NCI-H748 (cell line): ENCODE measurements around the gene B3GAT1.
A peak's percentile ranks its signal among the peaks of the same experiment; 100 is the strongest.

Experiments
- DNase-seq: peaks from one replicate; lab custom pipeline; 2025; ENCODE audit not compliant: unreplicated experiment; lab: John Stamatoyannopoulos, UW

Gene B3GAT1

DNA sequence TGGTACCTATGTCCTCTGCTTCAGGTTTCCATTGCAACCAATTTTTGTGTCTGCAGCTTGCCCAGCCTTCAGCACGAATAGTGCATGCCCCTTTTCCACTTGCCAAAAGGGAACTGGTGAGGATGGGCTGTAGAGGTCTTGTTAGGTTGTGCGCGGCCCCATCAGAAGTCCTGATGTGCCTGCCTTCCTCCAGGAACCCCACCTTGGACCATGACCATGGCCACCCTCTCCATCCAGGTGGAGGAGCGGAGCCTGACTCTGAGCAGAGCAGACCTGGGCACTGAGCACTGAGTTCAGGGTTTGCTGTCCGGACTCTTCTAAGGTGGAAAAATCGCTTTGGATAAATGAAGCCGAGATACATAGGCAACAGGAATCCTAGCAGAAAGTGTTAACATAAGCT, 73.4 kb downstream of the B3GAT1 start:
- DNase-seq: no peak

GRCh38 chr11:134338068-134338467, 74.0 kb downstream of the B3GAT1 start:
- no peak for DNase-seq

GRCh38 chr11:134337051-134337450, 75.0 kb downstream of the B3GAT1 start:
- no peak for DNase-seq

- no peak for DNase-seq
Measured at GRCh38 chr11:134334796-134335571, 77.1 kb downstream of the B3GAT1 start.

GRCh38 chr11:134333946-134334345, 78.1 kb downstream of the B3GAT1 start:
- no peak for DNase-seq

DNA sequence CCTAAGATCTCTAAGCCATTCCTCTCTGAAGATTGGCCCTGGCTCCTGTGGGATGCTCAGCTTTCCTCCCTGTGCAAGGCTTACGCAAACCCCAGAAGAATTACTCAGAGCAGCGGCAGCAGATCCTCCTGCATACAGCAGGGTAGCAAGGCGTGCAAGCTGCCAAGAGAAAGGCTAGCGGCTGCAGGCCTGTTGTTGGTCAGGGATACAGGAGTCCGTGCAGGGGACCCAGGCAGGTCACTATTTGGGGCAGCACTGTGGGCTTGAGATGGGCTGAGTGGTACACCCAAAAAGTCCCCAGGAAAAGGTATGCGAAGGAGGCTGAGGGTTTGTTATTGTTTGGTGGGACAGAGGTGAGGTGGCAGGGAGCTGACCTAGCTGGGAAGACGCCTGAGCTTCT, 78.7 kb downstream of the B3GAT1 start:
- DNase-seq: no peak

- no peak for DNase-seq
Measured at GRCh38 chr11:134332782-134333181, 79.3 kb downstream of the B3GAT1 start.

DNA sequence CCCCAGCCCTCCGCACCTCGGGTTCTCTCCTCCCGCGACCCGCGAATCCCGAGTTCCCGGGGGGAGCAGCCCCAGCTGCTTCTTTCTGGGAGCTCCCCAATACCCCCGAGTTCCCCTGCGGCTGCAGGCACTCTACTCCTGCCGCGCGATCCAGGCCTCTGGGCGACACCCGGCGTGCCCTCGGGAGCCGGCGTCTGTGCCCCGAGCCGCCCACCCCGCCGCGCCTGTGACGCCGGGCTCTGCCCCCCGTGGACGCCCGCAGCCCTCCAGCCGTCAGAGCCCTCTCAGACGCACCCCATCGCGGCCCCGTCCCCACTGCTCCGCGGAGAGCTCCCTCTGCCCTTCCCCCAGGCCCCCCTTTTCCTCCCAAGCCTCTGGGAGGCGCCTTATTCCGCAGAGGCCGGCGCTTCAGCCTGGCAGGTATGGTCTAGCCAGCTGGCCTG, 79.8 kb downstream of the B3GAT1 start:
- peak; percentile 50 for DNase-seq

- DNase-seq: peak; percentile 77
Measured at GRCh38 chr11:134331354-134332188, 80.5 kb downstream of the B3GAT1 start, which contains the start of gene GLB1L2. GLB1L2 (plus strand) TSS chr11:134331988; CDS start chr11:134332062, 74 bp downstream.

DNA sequence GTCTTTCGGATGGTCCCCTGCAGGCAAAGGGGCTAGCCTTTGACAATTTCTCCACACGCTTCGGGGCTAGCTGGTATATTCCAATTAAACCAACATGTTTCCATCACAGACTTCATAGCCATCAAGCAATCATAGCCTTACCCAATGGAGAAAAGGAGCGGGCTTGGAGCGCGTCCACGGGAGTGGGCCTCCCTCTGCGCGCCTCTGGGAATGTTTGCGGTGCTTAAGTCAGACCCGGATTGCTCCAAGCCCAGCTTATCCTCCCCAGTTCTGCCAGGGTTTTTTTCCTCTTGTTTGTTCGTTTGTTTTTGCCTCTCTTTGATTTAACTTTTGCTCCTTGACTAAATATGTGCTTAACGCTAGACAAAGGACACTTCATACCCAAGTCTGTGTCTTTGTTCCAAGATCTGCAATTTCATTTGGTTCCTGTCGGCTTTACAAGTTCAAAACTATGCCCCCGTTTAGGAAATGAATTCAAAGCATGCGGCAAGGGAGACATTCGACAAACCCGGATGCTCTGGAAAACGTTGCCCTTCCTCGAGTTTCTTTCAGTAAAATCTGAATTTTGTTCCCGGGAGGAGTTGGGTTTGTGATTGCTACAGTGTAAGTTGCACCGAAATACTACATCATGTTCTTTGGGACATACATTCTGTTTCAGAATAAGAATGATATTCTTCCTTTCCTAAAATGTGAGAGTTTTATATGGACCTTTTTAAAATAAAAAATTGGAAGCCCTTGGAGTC, 81.3 kb downstream of the B3GAT1 start:
- DNase-seq: peak; percentile 7
